GM19438 (cell line): ENCODE measurements around the gene GRID1.

Experiments
- ATAC-seq: cut with Tn5 transposase; IDR thresholded peaks from one replicate; pipeline ENCODE4 v1.9.1; 2021; ENCODE audit warnings: low read depth; ENCODE audit not compliant: unreplicated experiment

The GRID1 gene

GRCh38 chr10:85621562-85621961 is 745.0 kb downstream of the GRID1 start:
- ATAC-seq: no peak

- no peak for ATAC-seq
Observed at GRCh38 chr10:85620807-85621206, 745.8 kb downstream of the GRID1 start.

GRCh38 chr10:85619832-85620231 is 746.8 kb downstream of the GRID1 start:
- ATAC-seq: no peak

DNA sequence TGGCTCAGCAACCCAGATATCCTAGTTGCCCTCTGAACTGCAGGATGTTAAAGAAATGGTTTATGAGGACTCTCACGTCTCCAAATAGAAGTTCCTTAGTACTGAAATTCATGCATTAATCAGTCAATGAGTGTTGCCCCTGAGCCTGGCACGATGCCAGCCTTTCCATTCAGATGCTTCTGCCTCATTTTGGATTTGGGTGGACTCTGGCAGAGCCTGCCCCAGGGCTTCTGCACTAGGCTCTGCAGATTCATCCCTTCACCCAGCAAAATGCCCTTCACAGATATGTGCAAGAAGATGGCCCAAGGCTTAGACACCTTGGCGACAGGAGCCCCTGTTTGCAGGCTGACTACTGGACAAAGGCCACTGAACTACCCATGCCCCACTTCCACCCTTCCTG is 747.8 kb downstream of the GRID1 start:
- ATAC-seq: no peak

DNA sequence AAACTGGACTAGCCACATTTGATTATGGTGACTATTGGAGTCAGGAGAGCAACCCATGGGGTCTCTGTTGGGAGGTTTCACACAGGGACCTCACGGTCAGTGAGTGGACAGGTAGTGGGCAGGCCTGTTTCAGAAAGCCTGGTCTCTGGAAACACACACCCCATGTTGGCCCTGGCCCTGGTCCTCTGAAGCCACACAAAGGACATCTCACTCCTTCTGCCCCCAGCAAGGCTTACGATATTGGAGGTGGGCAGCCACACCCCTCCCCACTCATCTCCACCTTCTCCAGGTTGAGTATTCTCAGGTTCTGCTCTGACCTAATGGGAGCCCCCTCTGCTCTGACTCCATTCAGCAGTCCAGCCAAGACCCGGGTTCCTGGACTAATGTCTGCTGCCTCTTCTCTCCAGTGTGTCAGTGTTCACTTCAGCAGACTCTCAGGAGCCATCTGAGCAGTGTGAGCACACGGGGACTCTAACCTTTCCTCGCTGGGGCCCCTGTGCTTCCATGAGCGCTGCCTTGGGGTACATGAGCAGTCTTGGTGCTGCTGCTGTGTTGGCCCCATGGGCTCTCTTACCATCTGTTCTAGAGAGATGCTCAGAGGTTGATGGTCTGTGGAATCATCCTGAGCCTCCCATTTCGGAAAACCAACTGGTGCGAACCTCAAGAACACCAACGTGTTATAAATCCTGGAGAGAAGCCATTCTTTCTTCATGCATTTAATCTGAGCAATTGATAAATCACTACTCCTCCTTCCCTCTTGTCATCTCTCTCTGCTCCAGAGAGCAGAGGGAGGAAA is 748.6 kb downstream of the GRID1 start:
- ATAC-seq: no peak

GRCh38 chr10:85615556-85615955 is 751.0 kb downstream of the GRID1 start:
- no peak for ATAC-seq

DNA sequence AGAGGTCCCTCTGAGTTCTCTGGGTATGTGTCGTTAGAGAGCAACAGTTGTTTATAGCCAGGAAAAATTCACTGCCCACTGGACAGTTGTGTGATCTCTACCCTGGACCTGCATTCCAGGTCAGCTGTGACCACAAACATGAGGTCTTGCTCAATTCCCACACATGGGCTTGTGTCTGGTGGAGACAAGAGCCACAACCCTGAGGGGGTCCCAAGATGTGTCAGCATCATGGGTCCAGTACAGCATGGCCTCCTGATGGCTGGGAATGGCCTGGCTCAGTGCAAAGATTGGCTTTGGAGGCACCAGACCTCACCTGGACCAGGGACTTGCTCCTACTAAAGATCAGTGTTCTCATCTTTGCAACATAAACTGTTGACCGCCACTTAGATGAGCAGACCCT is 751.6 kb downstream of the GRID1 start:
- ATAC-seq: no peak

DNA sequence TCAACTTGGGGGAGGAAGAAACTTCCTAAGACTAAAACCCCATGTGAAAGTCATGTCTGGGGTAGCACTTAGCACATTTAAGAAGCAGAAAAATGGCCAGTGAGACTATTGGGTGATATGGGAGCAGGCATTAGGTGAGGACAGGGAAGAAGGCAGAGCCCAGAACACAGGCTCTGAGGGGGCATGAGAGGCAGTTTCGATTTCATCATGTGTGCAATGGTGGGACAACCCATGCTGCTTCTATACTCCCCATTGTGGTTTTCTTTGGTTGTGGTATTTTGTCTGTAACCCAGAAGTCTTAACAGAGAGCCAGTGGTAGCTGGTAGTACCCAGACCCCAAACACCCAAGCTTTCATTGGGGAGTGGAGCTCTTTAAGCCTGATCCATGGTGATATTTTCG is 752.0 kb downstream of the GRID1 start:
- no peak for ATAC-seq

- ATAC-seq: no peak
Observed at GRCh38 chr10:85613391-85613790, 753.2 kb downstream of the GRID1 start.

DNA sequence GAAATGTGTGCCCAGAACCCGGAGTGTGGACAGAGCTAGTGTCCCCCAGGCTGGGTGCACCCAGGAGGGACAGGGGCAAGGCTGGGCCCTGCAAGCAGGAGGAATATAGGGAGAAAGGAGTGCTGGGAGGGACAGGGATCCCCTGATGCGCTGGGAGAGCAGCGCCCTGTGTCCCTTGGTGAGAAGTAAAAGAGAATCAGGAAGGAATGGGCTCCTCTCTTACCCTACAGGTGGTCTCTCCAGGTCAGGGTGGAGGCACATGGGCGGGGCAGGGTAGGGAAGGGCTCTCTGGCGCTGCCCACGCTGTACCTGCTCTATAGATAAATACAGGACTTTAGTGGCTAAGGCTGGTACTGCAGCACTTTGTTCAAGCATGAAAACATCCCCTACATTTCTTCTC is 753.8 kb downstream of the GRID1 start:
- peak; percentile 46 for ATAC-seq

GRCh38 chr10:85612378-85612775 is 754.2 kb downstream of the GRID1 start:
- ATAC-seq: peak; percentile 88

- ATAC-seq: peak; percentile 13
Observed at GRCh38 chr10:85611746-85612377, 754.7 kb downstream of the GRID1 start.

- no peak for ATAC-seq
Observed at GRCh38 chr10:85611093-85611740, 755.4 kb downstream of the GRID1 start.

- ATAC-seq: no peak
Observed at GRCh38 chr10:85610381-85611092, 756.1 kb downstream of the GRID1 start.

DNA sequence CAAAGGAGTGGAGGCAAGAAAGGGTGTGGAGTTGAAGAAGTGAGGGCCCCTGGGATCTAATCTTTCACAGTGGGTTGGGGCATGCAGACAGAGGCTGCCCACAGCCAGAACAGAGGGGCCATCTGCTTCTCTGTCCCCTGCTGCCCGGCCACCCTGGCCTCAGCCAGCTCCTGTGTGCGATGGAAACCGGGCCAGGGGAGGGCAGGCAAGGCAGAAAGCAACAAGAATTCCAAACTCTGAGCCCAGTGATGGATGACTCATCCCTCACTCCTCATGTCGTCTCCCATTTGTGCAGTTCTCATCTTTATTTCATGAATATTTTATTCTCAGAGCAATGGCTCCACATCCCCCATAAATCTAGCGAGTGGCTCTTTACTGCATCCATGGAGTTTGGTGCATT is 757.1 kb downstream of the GRID1 start:
- ATAC-seq: no peak

DNA sequence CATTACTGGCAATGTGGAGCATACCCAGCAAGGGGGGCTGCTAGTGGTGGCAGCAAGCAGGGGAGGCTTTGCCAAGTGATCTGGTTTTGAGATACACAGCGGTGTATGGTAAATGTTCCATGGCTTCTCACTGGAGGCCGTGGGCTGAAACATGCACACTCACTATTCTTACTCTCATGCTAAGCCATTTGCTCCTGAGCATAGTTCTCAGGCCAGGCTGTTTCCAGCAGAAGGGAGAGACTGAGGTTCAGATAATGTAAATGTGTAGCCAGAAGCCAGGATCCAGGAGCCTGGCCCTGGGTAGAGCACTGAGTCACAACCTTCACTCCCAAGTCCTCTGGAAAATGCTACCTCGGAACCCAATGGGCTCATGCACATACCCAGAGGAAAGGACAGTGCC is 757.9 kb downstream of the GRID1 start:
- ATAC-seq: no peak

- no peak for ATAC-seq
Observed at GRCh38 chr10:85607043-85607695, 759.4 kb downstream of the GRID1 start.

DNA sequence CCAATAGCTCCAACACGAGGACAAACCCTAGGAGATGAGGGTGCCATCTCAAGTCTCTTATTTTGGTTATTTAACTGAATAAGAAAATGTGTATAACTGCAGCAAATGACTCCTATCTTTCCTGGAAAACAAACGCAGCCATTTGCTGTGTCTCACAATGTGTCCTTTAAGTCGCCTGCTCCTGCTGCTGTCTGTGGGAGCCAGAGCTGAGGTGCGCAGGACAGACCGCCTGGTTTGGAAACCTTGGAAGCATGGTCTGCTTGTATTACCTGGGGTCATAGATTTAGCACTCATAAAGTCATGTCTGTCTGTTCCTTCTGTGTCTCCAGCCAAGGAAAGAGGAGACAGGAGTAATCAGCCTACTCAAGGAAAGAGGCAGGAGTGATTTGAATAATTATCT is 760.2 kb downstream of the GRID1 start:
- ATAC-seq: no peak

DNA sequence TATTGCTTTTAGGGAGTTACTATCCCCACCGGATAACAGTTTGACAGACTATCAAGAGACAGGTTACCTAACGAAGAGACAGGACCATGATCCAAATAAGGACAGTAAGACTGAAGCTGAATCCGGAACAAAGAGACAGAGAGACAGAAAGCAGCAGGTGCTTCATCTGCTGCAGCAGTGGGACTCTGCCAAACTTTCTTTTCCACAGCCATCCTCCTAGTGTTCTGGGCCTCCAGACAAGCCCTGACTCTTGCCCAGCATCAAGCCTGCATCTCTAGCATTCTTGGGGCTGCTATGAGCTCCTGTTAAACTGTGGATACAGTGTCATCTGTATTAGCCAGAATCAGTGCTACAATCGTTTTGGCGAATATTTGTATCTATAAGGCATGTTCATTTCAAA is 761.7 kb downstream of the GRID1 start:
- no peak for ATAC-seq

- ATAC-seq: no peak
Observed at GRCh38 chr10:85604136-85604725, 762.4 kb downstream of the GRID1 start.
